MG63 (cell line): ENCODE data around the gene AKT1. TPM values are rescaled to one million over a fixed set of nuclear protein-coding genes. Genes with fewer than 3 reads are reported as not detected.

Experiments
- total RNA-seq: library from RNA; depleted of rRNA; stranded (reverse); fragments of >200 nt; shearing (Covaris generic); gene quantifications from 2 replicates; pipeline ENCODE4 v1.2.3, GENCODE V29; 2014; ENCODE audit warnings: low replicate concordance; rRNA removed

AKT1 gene
- total RNA-seq, 1 experiment from 2014 or later = 140 TPM

Other genes starting within 250 kb of the AKT1 start
- gene C14orf180, start 216.0 kb downstream of the AKT1 start, total RNA-seq = not detected in 2 replicates
- gene TMEM179, start 191.0 kb downstream of the AKT1 start, total RNA-seq = 1.1 TPM in 1 of 2 replicates, not detected in the other
- gene INF2, start 106.1 kb downstream of the AKT1 start, total RNA-seq = 15.5 and 31.4 TPM in 2 replicates
- 4.0 and 4.2 TPM in 2 replicates for gene ADSS1, start 71.5 kb downstream of the AKT1 start, total RNA-seq
- 166 and 169 TPM in 2 replicates for gene SIVA1, start 42.6 kb downstream of the AKT1 start, total RNA-seq
- 2.5 and 3.9 TPM in 2 replicates for gene ZBTB42, start 5.4 kb upstream of the AKT1 start, total RNA-seq
- 7.5 and 13.6 TPM in 2 replicates for gene CEP170B, start 69.5 kb upstream of the AKT1 start, total RNA-seq
- not detected in 2 replicates for gene PLD4, start 129.1 kb upstream of the AKT1 start, total RNA-seq
- 26.9 and 31.3 TPM in 2 replicates for gene AHNAK2, start 182.6 kb upstream of the AKT1 start, total RNA-seq
- 7.2 and 10.8 TPM in 2 replicates for gene CLBA1, start 190.0 kb upstream of the AKT1 start, total RNA-seq
- gene CDCA4, start 225.3 kb upstream of the AKT1 start, total RNA-seq = 30.3 and 49.7 TPM in 2 replicates